ENCODE results near the gene PRRT1. TPM values are rescaled to one million over a fixed set of nuclear protein-coding genes. Genes with fewer than 3 reads are reported as not detected.

The PRRT1 gene
- total RNA-seq, 2 experiments from 2014 or later = 0.47 to 2.4 TPM

- Histone ChIP-seq H4K20me1 (ENCODE audit: insufficient read depth, low read length) (no peaks in the 10 kb centered on the region), H3K9me2 (ENCODE audit: insufficient read depth, low read length) (no peaks in the 10 kb centered on the region), H3K4me2 (ENCODE audit: low read length) (peak within 1 kb of the TSS; percentile 82), H3K79me2 (ENCODE audit: insufficient read depth, low read depth, low read length) (no peaks in the 10 kb centered on the region; the same call in 1 of the 2 replicates), H3K36me3 (ENCODE audit: insufficient read depth, low read length) (peaks cover 33% of the 10 kb centered on the region), H3K27ac (ENCODE audit: low read depth, low read length, poor library complexity, severe bottlenecking) (peak within 1 kb of the TSS; percentile 62), H3K9me3 (ENCODE audit: low read length) (no peaks in the 10 kb centered on the region), H3K4me1 (ENCODE audit: insufficient read depth, low read length, poor library complexity, severe bottlenecking) (peaks cover 23% of the 10 kb centered on the region), H3K4me3 (ENCODE audit: low read depth, low read length, poor library complexity, severe bottlenecking) (peak within 1 kb of the TSS; percentile 80), H2AFZ (ENCODE audit: low read length) (peak within 1 kb of the TSS; percentile 55)
- DNase-seq (ENCODE audit: low spot score) = peak; percentile 93
- TF ChIP-seq EZH2phosphoT487 (IDR thresholded peaks at IDR 0.05; ENCODE audit: borderline replicate concordance, low read depth, low read length) (no peak), CTCF (conservative IDR thresholded peaks at IDR 0.05; ENCODE audit: low read length) (0 out of 2 replicates have a peak, but pooled peaks have one; percentile 19)
- CTCF ChIA-PET (ENCODE audit: unreplicated experiment) = interaction anchor here (1.1 kb wide), 1 partner anchor 26 kb away, joined by 7 read pairs; the partner anchor contains the start of gene ATF6B
- BruUV-seq (replicated peaks) = no TSS peak
- intact Hi-C loops (cut with micrococcal nuclease; ENCODE audit: unreplicated experiment) = loop anchor here (1.0 to 2.0 kb wide), 6 partner anchors 23 to 71 kb away; partner anchors contain the start of genes AGPAT1, FKBPL and NOTCH4
- POLR2A ChIA-PET = no interaction called here
Observed at GRCh38 chr6:32153564-32154513, 2.1 kb upstream of the PRRT1 start, which contains the start of gene PPT2. TSS of gene PPT2 (plus strand) at chr6:32154141. CDS start at chr6:32154595, 454 bp downstream.

- no peaks in the 10 kb centered on the region for H4K20me1 ChIP-seq (ENCODE audit: insufficient read depth, low read length)
- TF ChIP-seq EZH2phosphoT487 (IDR thresholded peaks at IDR 0.05; ENCODE audit: borderline replicate concordance, low read depth, low read length) = no peak
- TF ChIP-seq CTCF (conservative IDR thresholded peaks at IDR 0.05; ENCODE audit: low read length) = no peak
- peaks cover 24% of the 10 kb centered on the region for H3K36me3 ChIP-seq (ENCODE audit: insufficient read depth, low read length)
- H3K4me1 ChIP-seq (ENCODE audit: insufficient read depth, low read length, poor library complexity, severe bottlenecking) = peaks cover 23% of the 10 kb centered on the region
- no peak for DNase-seq (ENCODE audit: low spot score)
- H3K27ac ChIP-seq (ENCODE audit: low read depth, low read length, poor library complexity, severe bottlenecking) = peak overlapping the region; percentile 62
- ChIA-PET POLR2A (interaction anchor here (0.8 kb wide), 1 partner anchor 49 kb away, joined by 3 read pairs; no protein-coding TSS in a partner anchor), CTCF (ENCODE audit: unreplicated experiment) (interaction anchor here (0.7 kb wide), 1 partner anchor 255 kb away, joined by 6 read pairs; no protein-coding TSS in a partner anchor)
- H3K9me2 ChIP-seq (ENCODE audit: insufficient read depth, low read length) = no peaks in the 10 kb centered on the region
- no peaks in the 10 kb centered on the region; the same call in 1 of the 2 replicates for H3K79me2 ChIP-seq (ENCODE audit: insufficient read depth, low read depth, low read length)
- peak overlapping the region; percentile 82 for H3K4me2 ChIP-seq (ENCODE audit: low read length)
- no TSS peak for BruUV-seq (replicated peaks)
- H2AFZ ChIP-seq (ENCODE audit: low read length) = peak overlapping the region; percentile 55
- H3K4me3 ChIP-seq (ENCODE audit: low read depth, low read length, poor library complexity, severe bottlenecking) = peak overlapping the region; percentile 80
- no peaks in the 10 kb centered on the region for H3K9me3 ChIP-seq (ENCODE audit: low read length)
- intact Hi-C loops (cut with micrococcal nuclease; ENCODE audit: unreplicated experiment) = no loop called here
Observed at GRCh38 chr6:32152769-32153563, 1.2 kb upstream of the PRRT1 start.

Measured in OCI-LY7 (cell line).